GM21737 (cell line): ENCODE data around the gene SELENOI.
"Not testable (repeated sequence)": the region's sequence is repeated elsewhere in the genome, so short reads cannot be mapped to it uniquely, and the experiment has no call there.

ENCODE experiments used
- ATAC-seq: cut with Tn5 transposase; IDR thresholded peaks from one replicate; pipeline ENCODE4 v1.9.1; 2021; ENCODE audit warnings: mild to moderate bottlenecking, moderate library complexity; ENCODE audit not compliant: unreplicated experiment

Gene SELENOI, protein sequence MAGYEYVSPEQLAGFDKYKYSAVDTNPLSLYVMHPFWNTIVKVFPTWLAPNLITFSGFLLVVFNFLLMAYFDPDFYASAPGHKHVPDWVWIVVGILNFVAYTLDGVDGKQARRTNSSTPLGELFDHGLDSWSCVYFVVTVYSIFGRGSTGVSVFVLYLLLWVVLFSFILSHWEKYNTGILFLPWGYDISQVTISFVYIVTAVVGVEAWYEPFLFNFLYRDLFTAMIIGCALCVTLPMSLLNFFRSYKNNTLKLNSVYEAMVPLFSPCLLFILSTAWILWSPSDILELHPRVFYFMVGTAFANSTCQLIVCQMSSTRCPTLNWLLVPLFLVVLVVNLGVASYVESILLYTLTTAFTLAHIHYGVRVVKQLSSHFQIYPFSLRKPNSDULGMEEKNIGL

DNA sequence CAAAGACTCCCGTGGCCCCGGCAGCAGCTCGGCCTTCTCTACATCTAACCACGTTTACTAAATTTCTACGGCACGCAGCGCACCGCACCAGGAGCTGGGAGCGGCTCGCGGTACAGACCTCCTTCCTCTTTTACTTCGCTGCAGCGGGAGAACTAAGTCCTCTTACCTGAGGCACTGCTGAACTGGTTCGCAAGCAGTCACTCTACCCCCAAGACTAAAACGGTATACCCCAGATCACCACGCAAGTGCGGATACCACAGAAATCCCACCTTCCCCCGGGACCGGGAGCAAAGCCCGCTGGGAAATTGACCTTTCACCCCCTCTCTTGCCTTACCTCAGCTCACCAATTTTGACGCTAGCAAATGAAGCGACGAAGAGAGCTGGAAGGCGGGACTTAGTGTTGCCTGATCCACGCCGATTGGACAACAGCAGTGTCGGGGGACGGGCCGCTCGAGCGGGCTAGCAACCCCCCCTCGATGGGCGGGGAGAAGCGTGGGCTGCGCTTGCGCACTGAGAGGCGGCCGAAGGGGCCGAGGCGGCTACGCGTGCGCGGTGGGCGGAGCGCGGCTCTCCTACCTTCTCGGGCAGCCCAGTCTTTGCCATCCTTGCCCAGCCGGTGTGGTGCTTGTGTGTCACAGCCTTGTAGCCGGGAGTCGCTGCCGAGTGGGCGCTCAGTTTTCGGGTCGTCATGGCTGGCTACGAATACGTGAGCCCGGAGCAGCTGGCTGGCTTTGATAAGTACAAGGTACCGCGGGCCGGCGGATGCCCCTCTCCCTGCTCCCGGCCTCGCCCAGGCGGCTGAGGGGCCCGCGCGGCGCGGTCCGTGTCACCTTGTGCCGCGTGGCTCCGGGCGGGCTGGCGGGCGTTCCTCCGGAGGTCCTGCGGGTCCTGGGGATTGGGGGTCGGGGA, at the start of gene SELENOI:
SELENOI (plus strand) TSS at position 599 of the 909 bp plus-strand sequence; CDS start at position 689, 90 bp downstream.
- peak; percentile 94 for ATAC-seq

DNA sequence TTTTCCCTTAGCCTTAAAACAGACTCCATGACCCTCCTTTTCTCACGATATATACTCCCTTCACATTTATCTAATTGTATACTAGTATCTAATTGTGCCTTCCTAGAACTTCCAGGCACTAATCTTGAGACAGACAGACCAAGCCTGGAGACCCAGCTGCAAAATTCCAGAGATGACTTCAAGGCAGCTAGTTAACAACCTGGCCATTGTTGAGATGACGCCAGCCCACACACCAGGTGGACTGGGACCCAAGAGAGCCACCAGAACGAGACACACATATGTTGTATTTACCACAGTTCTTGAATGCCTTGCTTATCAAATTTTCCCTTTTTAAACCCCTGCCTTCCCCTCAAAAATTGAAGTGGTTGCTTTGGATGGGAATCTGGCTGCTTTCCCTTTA, 48.9 kb upstream of the SELENOI start:
- no peak for ATAC-seq

DNA sequence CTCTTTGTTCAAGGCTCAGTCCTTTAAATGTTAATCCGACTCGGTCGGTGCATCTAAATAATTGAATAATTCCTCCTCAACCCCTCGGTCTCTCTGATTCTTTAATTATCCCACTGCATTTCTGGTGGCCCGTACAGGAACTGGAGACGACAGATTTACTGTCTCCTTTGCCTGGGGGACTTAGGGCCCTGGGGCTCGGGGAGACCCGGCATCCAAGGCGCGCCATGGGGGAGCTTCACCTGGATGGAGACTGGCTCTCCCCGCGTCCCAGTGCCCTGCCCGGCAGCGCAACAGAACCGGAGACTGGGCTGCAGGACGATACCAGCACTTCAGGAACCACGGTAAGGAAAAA, 47.7 kb upstream of the SELENOI start:
- no peak for ATAC-seq

DNA sequence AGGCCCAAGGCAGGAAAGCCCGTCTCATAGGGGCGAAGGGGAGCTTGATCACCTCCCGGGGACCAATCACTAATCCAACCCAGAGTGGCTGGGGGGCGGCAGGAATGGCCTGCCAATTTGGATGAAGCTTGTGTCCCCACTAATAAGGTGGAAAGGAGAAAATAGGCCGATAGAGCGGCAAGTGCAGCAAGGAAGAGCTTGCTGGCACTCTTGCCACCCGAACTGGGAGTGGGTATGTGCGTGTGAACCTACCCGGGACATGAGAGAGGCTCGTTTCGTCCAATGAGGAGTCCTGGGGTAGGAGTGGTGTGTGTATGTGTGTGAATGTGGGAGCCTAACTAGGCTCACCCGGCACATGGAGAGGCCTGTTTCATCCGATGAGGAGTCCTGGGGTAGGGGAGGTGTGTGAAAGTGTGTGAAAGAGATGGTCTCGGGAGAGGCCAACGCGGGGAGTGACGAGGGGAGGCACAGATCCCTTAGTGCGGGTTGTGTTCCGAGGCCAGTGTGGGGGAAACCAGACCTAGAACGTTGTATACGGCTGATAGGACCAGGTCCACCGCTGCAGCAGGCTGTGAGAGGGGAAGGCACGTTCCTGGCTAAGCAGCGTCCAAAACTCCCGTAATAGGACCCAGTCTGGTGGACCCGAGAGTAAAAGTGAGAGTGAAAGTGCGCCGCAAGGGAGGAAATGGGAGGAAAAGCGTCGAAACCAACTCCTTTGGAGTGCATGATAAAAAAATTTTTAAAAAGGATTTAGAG, 47.1 kb upstream of the SELENOI start:
- no peak for ATAC-seq

DNA sequence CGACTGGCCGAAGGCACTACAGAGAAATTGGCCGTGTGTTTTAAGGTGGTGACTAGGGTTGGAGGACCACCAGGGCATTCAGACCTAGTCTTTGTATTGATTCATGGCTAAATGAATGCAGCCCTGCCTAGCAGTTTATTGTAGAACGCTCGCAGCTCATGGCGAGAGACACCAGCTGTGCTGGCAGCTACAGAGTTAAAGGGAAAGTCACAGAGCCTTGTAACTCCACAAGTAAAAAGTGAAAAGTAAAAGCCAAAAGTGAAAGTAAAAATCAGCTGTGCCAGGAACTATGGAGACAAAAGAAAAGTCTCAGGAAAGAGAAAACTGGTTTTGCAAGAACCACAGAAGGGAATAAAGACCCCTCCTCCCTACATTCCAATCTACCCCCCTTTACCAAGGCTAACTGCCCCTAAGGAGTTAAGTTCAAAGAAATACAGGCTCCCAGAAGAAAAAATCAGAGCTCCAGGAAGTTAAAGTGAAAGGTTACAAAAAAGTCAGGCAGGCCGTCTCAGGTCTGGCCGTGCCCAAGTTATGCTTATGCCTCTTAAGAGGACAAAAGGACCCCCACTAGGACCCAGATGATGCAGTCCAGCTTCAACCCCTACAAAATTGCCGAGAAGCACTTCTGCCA, 46.4 kb upstream of the SELENOI start:
- no peak for ATAC-seq

DNA sequence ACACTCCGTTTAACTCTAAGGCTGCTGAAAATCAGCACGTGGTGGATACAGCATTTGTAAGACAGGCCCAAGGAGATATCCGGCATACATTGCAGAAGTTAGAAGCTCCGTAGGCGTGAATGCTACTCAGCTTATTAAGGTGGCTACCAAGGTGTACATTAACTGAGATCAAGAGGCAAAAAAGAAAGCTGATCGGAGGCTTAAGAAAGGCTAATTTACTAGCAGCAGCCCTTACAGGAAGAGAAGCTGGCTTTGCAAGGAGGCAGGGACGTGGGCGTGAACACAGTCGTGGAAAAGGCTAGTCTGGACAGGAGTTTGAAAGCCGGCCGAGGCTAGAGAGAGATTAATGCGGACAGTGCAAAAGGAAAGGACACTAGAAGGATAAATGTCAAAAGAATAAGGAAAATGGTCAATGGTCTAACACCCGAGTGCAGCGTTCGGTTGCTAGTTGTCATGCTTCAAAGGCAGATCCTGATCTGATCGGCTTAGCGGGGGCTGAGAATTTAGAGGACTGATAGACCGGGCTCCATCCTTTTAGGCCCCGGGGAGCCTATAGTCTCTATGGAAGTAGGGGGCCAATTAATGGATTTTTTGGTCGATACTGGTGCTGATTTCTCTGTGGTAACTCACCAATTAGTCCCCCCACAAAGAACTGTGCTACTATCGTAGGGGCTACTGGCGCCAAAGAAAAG, 45.6 kb upstream of the SELENOI start:
- ATAC-seq, result no peak

DNA sequence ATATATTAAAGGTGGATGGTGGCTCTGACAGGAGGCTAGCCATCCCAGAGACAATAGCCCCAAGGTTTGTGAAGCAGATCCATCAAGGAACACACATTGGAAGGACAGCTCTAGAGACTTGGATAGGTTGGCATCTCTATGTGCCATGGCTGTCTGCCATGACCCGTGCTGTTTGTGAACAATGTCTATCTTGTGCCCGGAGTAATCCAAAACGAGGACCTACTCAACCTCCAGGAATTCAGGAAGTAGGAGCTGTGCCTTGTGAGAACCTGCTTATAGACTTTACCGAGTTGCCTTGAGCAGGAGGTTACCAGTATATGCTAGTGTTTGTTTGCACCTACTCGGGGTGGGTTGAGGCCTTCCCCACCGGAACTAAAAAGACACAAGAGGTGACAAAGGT, 43.1 kb upstream of the SELENOI start:
- no peak for ATAC-seq

DNA sequence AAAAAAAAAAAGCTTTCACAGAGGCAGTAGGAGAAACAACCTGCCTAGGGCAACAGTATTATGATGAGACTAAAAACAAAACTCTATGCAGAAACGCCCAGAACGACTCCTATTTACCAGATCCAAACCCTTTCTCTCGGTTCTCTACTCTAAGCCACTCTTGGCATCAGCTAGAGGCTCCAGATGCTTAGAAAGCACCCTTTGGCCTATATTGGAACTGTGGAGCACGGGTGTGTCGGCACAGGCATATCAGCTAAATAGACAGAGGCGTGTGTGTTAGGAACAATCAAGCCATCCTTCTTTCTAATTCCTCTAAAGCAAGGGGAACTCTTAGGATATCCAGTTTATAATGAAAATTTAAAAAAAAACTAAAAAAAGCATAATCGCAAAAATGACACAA, 40.8 kb upstream of the SELENOI start:
- not testable (repeated sequence) for ATAC-seq

DNA sequence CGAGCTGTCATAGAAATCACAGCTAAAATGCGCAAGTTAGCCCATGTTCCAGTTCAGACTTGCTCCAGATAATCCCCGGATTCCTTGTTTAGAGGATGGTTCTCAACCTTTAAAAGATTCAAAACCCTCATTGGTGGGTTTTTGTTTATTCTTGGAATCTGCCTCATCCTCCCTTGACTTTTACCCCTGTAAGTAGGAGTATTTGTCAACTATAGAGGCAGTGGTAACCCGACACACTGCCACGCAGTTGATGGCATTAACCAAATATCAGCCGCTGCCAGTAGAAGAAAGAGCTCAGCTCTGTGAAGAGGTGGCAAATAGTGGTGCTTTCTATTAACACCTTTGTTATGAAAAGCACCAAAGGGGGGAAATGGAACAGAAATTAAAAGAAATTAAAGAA, 40.4 kb upstream of the SELENOI start:
- ATAC-seq, result no peak

DNA sequence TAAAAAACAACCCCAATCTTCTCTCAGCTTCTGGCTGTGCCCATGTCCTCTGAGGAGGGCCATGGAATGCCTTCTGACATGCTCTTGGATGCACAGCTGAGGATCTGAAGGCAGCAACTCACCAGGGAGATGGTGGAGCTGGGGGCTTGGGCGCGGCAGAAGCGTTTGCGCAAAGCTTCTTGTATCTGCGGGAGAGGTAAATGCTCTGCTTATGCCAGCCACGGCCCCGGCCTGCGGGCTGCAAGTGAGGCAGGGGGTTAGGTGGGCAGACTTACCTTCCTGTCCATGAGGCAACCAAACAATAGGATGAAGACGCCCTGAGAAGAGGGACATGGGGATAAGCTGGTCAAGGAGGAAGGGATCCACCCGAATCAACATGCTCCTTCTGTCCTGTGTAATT, 36.0 kb upstream of the SELENOI start:
- ATAC-seq, result no peak

DNA sequence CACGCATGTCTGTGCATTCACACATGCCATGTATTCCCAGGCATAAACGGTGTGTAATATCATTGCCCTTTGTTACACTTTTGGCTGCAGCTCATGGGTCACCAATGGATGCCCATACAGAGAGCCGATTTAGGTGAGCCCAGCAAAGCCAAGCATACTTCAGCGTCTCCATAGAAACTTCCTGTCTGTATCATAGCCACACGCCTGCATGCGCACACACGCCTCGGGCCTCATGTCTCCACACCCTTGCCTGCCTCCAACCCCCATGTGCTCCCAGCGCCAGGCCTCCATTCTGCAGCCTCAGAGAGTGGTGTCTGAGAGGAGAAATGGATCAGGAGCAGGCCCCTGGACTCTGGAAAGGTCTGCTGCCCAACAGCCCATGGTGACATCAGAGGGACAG, 33.5 kb upstream of the SELENOI start:
- ATAC-seq, result no peak

DNA sequence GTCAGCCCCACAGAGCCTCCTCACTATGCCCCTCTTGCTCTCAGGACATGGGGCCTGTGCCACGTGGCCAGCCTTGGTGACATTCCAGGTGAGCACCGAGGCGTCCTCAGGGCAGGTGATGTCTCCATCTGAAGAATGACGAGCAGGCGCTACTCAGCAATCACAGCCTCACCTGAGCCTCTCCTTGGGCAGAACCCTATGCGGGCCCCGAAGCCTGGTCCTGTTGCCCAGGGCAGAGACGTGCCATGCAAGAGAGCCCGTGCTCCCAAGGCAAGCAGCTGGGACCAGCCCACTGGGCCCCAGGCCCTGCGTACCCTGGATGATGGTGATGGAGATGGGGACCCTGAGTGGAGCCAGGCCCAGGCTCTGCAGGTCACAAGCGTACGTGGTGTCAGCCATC, 32.5 kb upstream of the SELENOI start:
- no peak for ATAC-seq

DNA sequence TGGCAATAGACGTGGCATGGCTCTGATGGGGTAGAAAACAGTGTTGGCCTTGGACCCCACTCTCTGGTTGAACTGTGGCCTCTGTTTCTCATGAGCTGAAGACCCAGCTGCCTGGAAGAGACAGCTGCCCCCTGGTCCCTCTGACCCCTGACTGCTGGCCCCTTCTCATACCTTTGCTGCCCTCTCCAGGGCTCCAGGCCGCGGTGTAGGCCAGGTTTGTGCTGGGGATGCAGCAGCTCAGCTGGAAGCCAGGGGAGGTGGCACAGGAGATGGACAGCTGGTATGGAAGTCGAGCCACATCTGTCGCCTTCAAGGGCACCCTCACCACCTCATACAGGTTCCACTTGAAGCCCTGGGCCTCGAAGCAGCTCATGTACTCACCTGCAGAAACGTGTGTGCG, 31.7 kb upstream of the SELENOI start:
- no peak for ATAC-seq

DNA sequence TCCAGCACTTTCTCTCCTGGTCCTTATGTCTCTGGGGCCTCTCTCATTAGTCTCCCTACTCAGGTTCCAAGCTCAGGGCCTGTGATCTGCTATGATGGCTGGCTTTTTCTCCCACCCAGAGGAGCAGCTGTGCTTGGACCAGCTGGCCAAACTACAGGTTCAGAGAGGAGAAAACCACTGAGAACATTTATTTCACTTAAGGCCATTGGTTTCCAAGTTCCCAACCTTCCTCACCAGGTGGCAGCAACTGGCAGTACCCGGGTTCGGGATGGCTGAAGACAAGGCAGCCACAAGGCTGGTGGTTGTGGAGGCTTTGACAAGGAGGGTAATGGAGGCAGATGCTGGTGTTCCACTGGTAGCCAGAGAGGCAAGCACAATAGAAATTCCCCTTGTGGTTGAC, 29.9 kb upstream of the SELENOI start:
- no peak for ATAC-seq

DNA sequence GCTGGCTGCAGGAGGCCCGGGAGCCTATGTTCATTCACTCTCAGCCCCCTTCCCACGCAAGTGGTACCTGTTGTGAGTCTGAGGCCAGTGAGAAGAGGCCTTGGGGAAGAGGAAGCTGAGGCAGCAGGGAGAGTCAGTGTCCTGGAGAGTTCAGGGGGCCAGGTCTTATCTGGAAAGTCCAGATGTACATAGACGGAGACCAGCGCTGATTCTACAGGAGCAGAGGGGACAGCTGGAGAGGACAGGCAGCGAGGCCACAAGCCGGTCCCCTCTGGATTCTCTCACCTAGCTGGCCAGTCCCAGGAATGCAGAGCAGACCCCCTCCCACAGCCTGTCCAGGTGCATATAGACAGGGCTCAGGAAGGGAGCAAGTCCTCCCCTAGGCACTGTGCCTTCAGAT, 29.1 kb upstream of the SELENOI start:
- ATAC-seq, result no peak

DNA sequence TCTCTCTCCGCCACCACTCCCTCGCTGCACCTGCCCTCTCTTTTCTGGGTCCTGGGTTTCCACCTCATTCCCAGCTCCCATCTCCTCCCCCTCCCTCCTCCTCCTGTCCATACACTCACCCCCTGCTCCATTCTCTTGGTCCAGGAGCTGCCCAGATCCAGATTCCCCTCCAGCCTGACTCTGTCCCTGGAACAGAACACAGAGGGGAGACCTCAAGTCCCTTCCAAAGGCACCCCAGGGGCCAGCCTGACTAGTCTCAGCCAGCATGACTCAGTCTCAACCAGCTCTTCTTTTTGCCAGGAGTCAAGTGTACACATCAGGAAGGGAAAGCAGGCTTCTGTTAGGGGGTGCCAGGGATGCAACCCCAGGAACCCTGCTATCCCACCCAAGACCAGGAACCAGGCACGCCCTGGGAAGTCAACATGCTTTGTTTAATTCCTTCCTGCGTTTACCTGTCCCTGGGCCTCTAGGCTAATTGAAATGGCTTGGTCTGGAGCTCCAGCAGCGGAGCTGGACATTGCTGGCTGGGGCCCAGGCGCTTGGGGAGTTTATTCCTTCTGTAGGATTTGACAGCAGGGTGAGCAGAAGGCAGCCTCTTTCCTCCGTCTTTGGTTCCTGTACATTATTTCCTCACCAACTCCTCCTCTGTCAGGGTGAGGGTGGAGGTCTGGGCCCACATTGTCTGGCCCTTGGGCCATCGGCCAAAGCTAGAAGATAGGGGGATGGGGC, 28.4 kb upstream of the SELENOI start:
- ATAC-seq, result no peak

DNA sequence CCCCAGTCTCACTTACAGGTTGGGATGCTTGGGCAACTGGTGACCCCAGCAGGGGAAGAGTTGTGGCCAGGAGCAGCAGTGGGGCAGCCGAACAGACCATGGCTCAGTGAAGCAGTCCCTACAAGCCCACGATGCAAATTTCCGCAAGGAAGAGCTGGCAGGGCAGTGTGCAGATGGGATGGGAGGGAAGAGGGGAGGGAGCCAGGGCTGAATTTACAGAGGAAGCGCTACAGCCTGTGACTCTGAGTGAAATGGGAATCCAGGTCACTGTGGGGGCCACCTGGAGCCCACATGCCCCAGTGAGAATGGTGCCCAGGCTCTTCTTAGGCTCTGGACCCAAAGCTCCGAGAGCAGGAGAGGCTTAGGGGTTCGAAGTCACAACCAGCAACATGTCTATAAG, 27.0 kb upstream of the SELENOI start:
- no peak for ATAC-seq

DNA sequence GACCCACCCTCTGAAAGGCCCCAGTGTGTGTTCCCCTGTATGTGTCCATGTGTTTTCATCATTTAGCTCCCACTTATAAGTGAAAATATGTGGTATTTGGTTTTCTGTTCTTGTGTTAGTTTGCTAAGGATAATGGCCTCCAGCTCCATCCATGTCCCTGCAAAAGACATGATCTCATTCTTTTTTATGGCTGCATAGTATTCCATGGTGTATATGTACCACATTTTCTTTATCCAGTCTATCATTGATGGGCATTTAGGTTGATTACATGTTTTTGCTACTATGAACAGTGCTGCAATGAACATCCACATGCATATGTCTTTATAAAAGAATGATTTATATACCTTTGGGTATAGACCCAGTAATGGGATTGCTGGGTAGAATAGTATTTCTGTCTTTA, 21.5 kb upstream of the SELENOI start:
- ATAC-seq, result not testable (repeated sequence)

DNA sequence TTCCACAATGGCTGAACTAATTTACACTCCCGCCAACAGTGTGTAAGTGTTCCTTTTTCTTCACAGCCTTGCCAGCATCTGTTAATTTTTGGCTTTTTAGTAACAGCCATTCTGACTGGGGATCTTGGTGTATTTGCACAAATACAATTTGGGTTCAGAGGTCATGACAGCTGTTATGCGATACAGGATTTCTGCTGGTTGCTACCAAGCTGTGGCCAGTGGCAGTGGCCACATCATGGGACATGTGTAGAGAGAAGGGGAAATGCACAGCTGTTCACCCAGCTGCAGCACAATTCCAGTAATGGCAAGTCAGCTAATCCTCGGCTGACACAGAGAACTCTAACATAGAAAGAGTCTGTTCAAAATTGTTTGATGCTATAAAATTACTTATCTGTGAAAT, 21.0 kb upstream of the SELENOI start:
- ATAC-seq, result no peak

DNA sequence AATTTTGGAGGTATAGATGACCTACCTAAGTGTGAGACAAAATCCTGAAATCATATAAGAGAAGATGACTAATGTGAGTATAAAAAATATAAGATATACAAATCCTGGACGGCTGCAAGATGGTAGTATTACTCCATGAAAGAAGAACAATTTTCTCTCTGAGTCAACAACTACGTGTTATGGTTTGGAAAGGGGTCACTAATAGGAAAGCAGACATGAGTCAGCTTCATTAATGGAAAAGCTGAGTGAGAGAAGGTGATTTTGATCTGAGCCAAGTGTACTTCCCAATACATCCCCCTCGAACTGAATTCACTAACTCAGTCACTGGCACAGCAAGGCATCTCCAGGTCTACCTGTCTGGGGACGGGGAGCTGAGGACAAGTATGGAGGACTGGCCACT, 20.1 kb upstream of the SELENOI start:
- ATAC-seq, result no peak
